GM08714 (cell line): Measurements from ENCODE around the gene PTDSS2.
A peak's percentile ranks its signal among the peaks of the same experiment; 100 is the strongest.

Experiments
- H3K4me3 ChIP-seq: fragments of 200-500 bp; sonication (Bioruptor generic); 2 replicates; pipeline ENCODE4 v1.5.1; 2014; ENCODE audit warnings: mild to moderate bottlenecking, low read length, inconsistent platforms
- ZNF274 ChIP-seq: IDR thresholded peaks from 2 replicates; pipeline ENCODE4 v1.6.1; 2012; ENCODE audit warnings: mild to moderate bottlenecking, low read depth, low read length

Gene PTDSS2

GRCh38 chr11:499201-500076 is 49.4 kb downstream of the PTDSS2 start:
- TF ChIP-seq ZNF274: no peak
- no peak overlapping the region for H3K4me3 ChIP-seq

- no peak for TF ChIP-seq ZNF274
These were observed 51.1 kb downstream of the PTDSS2 start for GRCh38 chr11:501001-501682.

DNA sequence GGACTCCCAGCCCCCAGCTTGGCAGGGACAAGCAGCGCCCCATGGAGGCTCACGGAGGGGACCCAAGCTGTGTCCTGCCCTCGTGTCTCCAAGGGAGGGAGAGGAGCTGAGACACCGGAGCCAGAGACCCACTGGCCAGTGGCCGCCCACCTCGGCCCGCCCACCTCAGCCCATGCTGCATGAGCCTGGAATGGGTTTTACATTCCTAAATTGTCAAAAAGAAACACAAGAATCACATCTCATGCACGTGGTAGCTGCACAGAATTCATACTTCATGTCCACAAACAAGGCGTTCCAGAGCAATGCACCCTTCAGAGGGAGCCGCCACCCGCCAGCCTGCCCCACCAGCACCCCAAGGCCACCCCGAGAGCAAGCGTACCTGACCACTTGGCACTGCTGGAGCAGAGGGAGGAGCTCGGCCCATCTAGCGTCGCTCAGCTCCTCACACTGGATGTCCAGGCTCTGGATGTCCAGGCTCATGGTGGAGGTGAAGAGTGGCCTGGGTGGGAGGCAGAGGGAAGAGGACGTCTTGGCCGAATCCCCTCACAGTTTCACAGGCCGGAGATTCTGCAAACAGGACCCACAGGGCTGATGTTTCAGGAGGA is 51.7 kb downstream of the PTDSS2 start:
- no peak for TF ChIP-seq ZNF274
- H3K4me3 ChIP-seq: no peak overlapping the region

More at GRCh38 chr11:501001-501682, 51.1 kb downstream of the PTDSS2 start:
- H3K4me3 ChIP-seq: no peak overlapping the region

DNA sequence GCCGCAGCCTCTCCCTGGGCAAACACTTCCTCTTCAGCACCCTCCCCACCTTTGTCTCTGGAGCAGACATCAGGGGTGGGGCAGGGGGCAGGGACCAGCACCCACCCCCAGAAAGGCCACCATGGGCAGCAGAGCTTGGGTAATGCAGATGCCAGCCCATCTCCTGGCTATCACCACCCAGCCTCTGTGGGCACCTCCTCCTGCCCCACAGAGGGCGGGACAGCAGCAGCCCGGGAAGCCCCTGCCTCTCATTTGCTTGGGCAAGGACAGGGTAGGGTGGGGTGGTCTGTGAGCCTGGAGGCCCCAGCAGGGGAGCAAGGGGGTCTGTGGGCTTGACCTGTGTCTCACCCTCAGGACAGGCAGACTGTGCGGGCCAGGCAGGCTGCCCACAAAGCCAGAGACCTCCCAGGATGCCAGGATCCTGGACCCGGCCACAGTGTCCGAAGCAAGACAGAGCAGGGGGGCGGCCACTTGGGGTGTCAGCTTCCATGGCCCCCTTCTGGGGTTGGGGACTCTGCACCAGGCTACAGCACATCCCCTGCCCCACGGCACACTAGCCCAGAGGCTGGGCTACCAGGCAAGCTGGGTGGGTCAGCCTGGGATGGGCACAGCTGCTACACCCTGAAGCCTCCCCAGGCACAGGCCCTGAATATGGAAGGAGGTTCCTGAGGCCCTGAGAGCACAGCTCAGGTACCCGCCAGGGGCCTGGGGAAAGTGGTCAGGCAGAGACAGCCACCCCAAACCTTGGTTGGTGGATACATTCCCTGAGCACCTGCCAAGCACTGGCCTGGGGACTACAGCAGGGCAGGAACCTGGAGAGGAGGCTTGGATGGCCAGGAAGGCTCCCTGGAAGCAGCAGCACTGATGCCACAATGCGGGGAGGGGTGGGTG is 52.5 kb downstream of the PTDSS2 start:
- TF ChIP-seq ZNF274: no peak
- no peak overlapping the region for H3K4me3 ChIP-seq

DNA sequence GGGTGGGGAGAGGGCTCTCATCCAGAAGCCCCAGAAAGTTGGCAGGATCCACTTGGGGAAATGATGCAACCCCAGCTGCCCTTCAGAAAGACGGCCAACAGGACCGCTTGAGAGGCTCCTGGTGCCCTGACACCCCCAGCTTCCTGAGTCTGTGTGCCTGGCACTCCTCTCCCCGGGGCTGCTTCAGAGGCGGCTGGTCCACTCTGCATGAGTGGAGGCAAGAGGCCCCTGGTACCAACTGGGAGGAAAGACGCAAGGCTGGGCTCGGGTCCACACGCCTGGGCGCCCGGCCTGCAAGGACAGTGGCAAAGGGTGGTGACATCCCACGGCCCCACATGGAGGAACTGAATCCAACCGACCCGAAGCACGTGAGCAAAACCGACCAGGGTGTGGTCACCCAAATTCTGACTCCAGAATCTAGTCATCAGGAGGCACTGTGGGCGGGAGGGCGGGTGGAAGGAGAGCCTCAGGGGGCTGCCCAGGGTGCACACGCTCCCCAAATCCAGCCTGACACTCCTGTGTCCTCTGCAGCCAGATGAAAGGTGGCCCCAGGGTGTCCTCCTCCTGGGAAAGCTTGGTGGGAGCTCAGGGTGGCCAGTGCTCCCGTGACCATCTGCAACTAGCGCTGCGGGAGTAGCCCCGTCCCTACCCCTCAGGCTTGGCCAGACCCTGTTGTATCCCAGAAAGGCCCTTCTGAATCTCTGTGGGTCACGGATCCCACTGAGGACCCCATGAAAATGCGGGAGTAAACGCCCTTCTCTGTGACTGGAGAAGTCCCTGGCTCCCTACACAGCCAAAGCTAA is 53.3 kb downstream of the PTDSS2 start:
- TF ChIP-seq ZNF274: no peak
- no peak overlapping the region; the same call in 1 of the 2 replicates for H3K4me3 ChIP-seq

- H3K4me3 ChIP-seq: peak overlapping the region; percentile 42; the same call in 1 of the 2 replicates
These were observed 54.2 kb downstream of the PTDSS2 start for GRCh38 chr11:504053-504993.

GRCh38 chr11:504994-505344 is 54.9 kb downstream of the PTDSS2 start:
- no peak for TF ChIP-seq ZNF274
- peak overlapping the region; percentile 42; the same call in 1 of the 2 replicates for H3K4me3 ChIP-seq

More at GRCh38 chr11:504053-504993, 54.2 kb downstream of the PTDSS2 start:
- no peak for TF ChIP-seq ZNF274

GRCh38 chr11:506238-506994 is 56.3 kb downstream of the PTDSS2 start:
- no peak for TF ChIP-seq ZNF274

DNA sequence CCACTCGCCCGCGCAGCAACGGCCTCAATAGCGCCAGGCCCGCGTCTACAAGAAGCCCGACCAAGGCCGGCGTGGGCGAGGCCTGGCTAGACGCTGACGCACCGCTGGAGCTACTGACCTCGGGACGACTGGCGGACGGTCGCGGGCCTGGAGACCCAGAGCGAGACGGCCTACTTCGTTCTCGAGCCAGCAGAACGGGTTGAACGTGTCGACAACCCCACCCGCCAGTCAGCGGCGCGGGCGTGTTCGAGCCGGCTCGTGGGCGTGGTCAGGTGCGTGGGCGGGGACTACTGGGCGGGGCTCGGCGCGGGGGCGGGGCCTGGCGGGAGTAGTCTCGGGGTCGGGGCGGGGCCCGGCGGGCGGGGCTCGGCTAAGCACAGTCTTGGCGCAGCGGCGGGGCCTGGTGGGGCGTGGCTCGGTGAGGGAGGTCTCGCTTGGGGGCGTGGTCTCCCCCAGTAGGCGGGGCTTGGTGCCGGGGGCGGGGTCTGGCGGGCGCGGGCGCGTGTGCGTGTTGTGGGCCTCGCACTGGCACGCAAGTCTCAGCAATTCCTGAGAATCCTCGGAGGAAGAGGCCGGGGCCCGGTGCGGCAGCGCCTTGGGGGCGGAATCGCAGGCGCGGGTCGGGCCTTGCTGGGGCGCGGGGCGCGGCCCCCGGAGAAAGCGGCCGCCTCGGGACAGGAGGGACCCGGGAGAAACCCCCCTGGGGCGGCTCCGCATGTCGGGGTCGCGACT is 57.1 kb downstream of the PTDSS2 start, which contains the start of gene RNH1:
Gene RNH1, minus strand, starts transcription at position 248 of the 732 bp plus-strand sequence. CDS start 5,080 bp downstream, outside the sequence.
- no peak for TF ChIP-seq ZNF274
- H3K4me3 ChIP-seq: peak within 1 kb of the TSS; percentile 86

More at GRCh38 chr11:506238-506994, 56.3 kb downstream of the PTDSS2 start:
- peak overlapping the region; percentile 86 for H3K4me3 ChIP-seq

DNA sequence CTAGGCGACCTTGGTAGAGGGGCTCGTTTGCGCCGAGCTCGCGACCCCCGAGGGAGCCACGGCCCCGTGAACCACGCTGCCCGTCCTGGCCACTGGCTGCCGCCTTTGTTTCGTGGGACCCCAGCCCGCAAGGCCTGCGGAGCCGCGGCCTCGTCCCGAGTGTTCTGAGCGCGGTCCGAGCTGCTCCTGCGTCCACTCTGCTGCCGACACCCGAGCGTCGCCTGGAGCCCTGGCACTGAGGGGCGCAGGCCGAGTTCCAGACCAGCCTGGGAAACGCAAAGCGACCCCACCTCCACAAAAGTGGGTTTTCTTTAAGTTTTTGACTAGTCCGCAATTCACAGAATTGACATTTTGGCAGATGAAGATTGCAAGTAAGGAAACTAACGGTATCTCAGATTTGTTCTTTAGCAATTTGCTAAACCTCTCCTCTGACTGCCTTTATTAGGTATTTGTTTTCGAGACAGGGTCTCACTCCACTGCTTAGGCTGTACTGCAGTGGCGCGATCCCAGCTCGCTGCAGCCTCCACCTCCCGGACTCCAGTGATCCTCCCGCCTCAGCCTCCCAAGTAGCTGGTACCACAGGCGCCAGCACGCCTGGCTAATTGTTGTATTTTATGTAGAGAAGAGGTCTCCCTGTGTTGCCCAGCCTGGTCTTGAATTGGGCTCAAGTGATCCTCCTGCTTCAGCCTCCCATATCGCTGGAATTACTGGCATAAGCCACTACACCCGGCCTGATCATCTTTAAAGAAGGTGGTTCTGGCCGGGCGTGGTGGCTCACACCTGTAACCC is 57.8 kb downstream of the PTDSS2 start:
- peak overlapping the region; percentile 84; the same call in 1 of the 2 replicates for H3K4me3 ChIP-seq
- no peak for TF ChIP-seq ZNF274
